Panc1 (cell line): ENCODE measurements around the gene PCDHB9.
"Not testable (repeated sequence)": the region's sequence is repeated elsewhere in the genome, so short reads cannot be mapped to it uniquely, and the experiment has no call there.

Experiments
- POLR2AphosphoS5 ChIP-seq: IDR thresholded peaks from 2 replicates; pipeline ENCODE4 v1.6.1; 2012; ENCODE audit warnings: mild to moderate bottlenecking, low read depth, low read length, moderate library complexity
- SIN3A ChIP-seq: IDR thresholded peaks from 2 replicates; pipeline ENCODE4 v1.6.1; 2012; ENCODE audit warnings: low read depth, mild to moderate bottlenecking, low read length, moderate library complexity, borderline replicate concordance; ENCODE audit not compliant: insufficient read depth
- TCF7L2 ChIP-seq: IDR thresholded peaks from 2 replicates; pipeline ENCODE4 v1.6.1; 2011; ENCODE audit warnings: mild to moderate bottlenecking, low read depth, low read length, inconsistent platforms
- TF ChIP-seq, protein P1 (sequence below), 2 experiments: IDR thresholded peaks; 2 replicates each; pipeline ENCODE4 v1.6.1; 2011 to 2012; ENCODE audit warnings: low read depth in 2 of 2, control low read depth in 1 of 2, low read length in 1 of 2, mild to moderate bottlenecking in 1 of 2, moderate library complexity in 1 of 2; ENCODE audit not compliant: insufficient read depth in 1 of 2
- TF ChIP-seq, protein P2 (sequence below): fragments of 450-650 bp; IDR thresholded peaks from 2 replicates; pipeline ENCODE4 v1.5.1; 2017; ENCODE audit warnings: mild to moderate bottlenecking

DNA sequence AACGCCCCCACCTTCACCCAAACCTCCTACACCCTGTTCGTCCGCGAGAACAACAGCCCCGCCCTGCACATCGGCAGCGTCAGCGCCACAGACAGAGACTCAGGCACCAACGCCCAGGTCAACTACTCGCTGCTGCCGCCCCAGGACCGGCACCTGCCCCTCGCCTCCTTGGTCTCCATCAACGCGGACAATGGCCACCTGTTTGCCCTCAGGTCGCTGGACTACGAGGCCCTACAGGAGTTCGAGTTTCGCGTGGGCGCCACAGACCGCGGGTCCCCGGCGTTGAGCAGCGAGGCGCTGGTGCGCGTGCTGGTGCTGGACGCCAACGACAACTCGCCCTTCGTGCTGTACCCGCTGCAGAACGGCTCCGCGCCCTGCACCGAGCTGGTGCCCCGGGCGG is 37.9 kb downstream of the PCDHB9 start:
- TF ChIP-seq, protein P1, sequence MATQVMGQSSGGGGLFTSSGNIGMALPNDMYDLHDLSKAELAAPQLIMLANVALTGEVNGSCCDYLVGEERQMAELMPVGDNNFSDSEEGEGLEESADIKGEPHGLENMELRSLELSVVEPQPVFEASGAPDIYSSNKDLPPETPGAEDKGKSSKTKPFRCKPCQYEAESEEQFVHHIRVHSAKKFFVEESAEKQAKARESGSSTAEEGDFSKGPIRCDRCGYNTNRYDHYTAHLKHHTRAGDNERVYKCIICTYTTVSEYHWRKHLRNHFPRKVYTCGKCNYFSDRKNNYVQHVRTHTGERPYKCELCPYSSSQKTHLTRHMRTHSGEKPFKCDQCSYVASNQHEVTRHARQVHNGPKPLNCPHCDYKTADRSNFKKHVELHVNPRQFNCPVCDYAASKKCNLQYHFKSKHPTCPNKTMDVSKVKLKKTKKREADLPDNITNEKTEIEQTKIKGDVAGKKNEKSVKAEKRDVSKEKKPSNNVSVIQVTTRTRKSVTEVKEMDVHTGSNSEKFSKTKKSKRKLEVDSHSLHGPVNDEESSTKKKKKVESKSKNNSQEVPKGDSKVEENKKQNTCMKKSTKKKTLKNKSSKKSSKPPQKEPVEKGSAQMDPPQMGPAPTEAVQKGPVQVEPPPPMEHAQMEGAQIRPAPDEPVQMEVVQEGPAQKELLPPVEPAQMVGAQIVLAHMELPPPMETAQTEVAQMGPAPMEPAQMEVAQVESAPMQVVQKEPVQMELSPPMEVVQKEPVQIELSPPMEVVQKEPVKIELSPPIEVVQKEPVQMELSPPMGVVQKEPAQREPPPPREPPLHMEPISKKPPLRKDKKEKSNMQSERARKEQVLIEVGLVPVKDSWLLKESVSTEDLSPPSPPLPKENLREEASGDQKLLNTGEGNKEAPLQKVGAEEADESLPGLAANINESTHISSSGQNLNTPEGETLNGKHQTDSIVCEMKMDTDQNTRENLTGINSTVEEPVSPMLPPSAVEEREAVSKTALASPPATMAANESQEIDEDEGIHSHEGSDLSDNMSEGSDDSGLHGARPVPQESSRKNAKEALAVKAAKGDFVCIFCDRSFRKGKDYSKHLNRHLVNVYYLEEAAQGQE (IDR thresholded peaks at IDR 0.05; ENCODE audit: insufficient read depth in 1 of 2, low read depth in 2 of 2, low read length in 1 of 2) = not testable (repeated sequence)
- TF ChIP-seq, protein P2, sequence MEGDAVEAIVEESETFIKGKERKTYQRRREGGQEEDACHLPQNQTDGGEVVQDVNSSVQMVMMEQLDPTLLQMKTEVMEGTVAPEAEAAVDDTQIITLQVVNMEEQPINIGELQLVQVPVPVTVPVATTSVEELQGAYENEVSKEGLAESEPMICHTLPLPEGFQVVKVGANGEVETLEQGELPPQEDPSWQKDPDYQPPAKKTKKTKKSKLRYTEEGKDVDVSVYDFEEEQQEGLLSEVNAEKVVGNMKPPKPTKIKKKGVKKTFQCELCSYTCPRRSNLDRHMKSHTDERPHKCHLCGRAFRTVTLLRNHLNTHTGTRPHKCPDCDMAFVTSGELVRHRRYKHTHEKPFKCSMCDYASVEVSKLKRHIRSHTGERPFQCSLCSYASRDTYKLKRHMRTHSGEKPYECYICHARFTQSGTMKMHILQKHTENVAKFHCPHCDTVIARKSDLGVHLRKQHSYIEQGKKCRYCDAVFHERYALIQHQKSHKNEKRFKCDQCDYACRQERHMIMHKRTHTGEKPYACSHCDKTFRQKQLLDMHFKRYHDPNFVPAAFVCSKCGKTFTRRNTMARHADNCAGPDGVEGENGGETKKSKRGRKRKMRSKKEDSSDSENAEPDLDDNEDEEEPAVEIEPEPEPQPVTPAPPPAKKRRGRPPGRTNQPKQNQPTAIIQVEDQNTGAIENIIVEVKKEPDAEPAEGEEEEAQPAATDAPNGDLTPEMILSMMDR = not testable (repeated sequence)
- not testable (repeated sequence) for TF ChIP-seq TCF7L2, POLR2AphosphoS5, SIN3A
